ENCODE results near the gene ADAMTSL2.

Gene ADAMTSL2

DNA sequence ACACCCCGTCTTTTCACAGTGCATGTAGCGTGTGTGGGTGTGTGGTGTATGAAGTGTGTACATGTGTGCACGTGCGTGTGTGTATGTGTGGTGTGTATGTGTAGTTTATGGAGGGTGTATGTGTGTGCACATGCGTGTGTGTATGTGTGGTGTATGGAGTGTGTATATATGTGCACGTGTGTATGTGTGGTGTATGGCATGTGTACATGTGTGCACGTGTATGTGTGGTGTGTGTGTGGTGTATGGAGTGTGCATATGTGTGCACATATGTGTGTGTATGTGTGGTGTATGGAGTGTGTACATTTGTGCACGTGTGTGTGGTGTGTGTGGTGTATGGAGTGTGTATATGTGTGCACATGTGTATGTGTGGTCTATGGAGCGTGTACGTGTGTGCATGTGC is 22.9 kb upstream of the ADAMTSL2 start:
- H3K4me3 Mint-ChIP-seq, result no peak overlapping the region
- H3K36me3 Mint-ChIP-seq (ENCODE audit: low read depth), result no peaks in the 10 kb centered on the region
- H3K4me1 Mint-ChIP-seq (ENCODE audit: low read depth), result peaks cover 13% of the 10 kb centered on the region
- H3K27me3 Mint-ChIP-seq, result no peaks in the 10 kb centered on the region
- no peak overlapping the region for H3K27ac Mint-ChIP-seq
- H3K9me3 Mint-ChIP-seq, result no peaks in the 10 kb centered on the region

DNA sequence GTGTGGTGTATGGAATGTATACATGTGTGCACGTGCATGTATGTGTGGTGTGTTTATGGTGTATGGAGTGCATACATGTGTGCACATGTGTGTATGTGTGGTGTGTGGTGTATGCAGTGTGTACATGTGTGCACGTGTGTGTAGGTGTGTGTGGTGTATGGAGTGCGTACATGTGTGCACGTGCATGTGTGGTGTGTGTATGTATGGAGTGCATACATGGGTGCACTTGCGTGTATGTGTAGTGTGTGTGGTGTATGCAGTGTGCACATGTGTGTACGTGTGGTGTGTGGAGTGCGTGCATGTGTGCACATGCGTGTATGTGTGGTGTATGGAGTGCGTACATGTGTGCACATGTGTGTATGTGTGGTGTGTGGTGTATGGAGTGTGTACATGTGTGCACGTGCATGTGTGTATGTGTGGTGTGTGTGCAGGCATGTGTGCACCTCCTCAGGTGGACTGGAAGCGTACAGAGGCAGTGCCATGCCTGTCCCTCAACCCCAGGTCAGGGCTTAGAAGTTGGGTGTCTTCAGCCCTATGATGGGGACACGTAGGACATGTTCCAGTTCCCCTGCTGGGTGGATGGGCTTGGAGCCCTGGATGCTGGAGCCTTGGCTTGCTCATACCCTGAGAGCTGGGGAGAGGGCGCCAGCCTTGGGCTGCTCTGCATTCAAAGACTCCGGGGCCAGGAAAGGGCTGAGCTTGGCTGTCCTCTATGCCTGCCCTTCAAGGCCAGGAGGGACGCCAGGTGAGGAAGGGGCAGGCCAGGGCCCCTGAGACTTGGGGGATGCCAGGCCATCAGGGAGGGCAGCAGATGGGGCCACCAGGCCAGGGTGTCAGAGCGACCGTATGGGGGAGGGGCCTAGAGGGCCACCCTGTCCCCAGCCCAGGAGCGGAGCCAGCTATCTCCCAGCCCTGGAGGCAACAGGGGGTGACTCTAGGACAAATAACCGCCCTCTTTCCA is 22.0 kb upstream of the ADAMTSL2 start:
- Mint-ChIP-seq H3K4me1 (ENCODE audit: low read depth) (peaks cover 13% of the 10 kb centered on the region), H3K9me3 (no peaks in the 10 kb centered on the region), H3K4me3 (no peak overlapping the region), H3K36me3 (ENCODE audit: low read depth) (no peaks in the 10 kb centered on the region), H3K27me3 (no peaks in the 10 kb centered on the region), H3K27ac (no peak overlapping the region)

DNA sequence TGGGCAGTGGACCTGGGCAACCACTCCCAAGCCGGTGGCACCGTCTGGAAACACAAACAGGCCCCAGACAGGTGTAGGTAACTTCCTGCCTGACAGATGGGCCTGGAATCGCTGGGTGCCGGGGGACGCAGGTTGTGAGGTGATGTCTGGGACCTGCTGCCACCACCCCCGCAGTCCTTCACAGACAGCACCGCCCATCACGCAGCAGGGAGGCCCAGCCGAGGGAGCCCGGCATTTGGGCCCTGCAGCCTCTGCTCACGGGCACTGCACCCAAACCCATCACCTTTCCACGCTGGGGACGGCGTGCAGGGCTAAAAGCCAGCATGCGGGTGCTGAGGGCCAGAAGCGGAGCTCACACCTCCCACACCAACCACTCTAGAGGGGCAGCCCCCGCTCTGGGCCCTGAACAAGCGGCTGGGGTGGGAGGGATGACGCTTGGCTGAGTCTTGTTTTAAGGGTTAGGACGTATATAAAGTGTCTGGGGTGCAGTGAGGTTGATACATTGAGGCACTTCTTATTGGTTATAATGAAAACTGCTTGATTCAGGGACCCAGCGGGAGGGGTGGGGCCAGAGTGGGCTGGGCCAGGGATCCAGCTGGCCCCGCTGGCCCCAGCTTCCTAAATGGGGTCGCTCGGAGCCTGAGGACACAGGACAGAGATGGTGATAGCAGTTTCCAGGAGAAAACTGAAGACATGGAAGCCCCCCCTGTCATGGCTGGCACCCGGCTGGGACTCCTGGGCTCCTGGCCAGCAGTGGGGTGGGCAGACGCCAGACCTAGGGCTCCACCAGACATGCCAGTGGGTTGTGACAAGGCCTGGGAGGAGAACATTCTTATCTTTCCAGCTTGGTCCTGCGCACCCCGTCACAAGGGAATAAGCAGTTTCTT is 21.0 kb upstream of the ADAMTSL2 start:
- H3K27ac Mint-ChIP-seq, result no peak overlapping the region
- H3K9me3 Mint-ChIP-seq, result no peaks in the 10 kb centered on the region
- no peak overlapping the region for H3K4me3 Mint-ChIP-seq
- H3K27me3 Mint-ChIP-seq, result no peaks in the 10 kb centered on the region
- H3K4me1 Mint-ChIP-seq (ENCODE audit: low read depth), result peaks cover 13% of the 10 kb centered on the region
- H3K36me3 Mint-ChIP-seq (ENCODE audit: low read depth), result no peaks in the 10 kb centered on the region

DNA sequence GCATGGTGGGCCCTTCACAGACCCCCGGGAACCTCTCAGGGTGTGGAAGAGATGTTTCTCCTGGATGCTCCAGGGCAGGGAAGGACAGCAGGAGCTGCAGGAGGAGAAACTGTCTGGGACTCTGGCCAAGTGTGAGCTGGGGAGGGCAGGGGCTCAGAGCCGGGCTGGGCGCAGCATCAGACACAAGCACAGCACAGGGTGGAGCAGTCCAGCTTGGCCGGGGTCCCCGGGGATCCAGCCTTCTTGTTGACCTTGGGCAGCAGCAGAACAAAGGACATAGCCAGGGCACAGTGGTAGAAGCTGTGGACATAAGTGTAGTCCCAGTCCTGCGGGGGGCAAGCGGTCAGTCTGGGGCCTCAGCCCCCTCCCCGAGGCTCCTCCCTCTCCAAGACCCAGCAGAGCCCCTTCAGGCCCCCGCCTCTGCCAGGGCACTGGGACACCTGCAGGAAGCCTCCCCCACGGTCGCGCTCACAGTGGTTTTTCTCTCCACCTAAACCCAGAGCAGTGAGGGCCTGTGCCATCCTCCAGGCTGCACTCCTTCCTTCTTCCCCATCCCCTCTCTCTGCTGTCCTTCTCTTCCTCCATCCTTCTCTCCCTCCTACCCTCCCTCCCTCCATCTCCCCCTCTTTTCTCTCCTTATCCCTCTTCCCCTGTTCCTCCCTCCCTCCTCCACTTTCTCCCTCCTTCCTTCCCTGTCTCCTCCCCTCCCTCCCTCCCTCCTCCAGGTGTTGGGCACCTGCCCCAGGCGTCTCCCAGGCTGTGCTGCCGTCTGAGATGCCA is 19.9 kb upstream of the ADAMTSL2 start:
- Mint-ChIP-seq H3K9me3 (no peaks in the 10 kb centered on the region), H3K36me3 (ENCODE audit: low read depth) (no peaks in the 10 kb centered on the region), H3K4me3 (no peak overlapping the region), H3K27me3 (no peaks in the 10 kb centered on the region), H3K4me1 (ENCODE audit: low read depth) (peaks cover 4% of the 10 kb centered on the region), H3K27ac (no peak overlapping the region)

DNA sequence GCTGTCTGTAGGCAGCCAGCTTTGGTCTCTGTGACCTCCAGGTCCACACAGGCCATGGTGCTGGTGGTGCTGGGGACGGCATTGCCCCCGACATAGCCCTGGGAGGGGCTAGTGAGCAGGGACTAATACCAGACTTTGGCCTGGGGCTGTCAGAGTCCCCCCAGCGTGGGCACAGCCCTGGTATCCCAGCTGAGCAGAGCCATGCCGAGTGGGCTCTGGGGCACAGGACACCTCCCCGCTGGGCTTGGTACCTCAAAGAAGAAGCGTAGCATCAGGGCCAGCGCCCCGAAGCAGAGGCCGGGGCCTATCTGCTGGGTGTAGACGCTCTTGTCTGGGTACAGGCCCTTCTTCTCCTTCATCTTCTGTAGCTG is 19.3 kb upstream of the ADAMTSL2 start:
- no peak overlapping the region for H3K4me3 Mint-ChIP-seq
- no peaks in the 10 kb centered on the region for H3K27me3 Mint-ChIP-seq
- H3K36me3 Mint-ChIP-seq (ENCODE audit: low read depth), result no peaks in the 10 kb centered on the region
- H3K4me1 Mint-ChIP-seq (ENCODE audit: low read depth), result no peaks in the 10 kb centered on the region
- no peak overlapping the region for H3K27ac Mint-ChIP-seq
- no peaks in the 10 kb centered on the region for H3K9me3 Mint-ChIP-seq

DNA sequence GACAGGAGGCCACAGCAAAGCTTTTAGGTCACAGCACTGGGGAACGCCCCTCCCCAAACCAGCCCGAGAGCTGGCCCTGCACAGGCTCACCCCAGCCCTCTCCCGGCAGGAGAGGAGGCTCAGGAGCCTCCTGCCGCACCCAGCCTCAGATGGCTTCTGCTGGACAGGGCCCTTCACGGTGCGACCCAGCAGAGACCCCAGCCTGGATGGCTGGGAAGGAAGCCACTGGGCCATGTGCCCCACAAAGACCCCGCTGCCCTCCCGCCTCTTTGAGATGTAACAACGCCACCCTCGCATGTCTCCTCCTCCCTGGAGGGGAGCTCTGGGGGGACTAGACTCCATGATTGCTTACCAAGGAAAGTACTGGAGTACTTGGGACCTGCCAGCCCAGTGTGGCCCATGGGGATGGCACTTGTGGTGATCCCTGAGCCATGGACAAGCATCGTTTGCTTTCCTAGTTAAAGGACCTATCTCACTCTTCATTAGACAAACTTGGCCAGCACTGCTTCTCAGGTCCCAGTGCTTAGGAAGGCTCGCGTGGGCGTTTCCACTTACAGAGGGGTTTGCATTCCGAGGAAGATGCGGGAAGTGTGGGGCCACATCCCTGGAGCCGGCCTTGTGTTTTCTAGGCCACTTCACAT is 18.8 kb upstream of the ADAMTSL2 start:
- Mint-ChIP-seq H3K9me3 (no peaks in the 10 kb centered on the region), H3K4me1 (ENCODE audit: low read depth) (no peaks in the 10 kb centered on the region), H3K4me3 (no peak overlapping the region), H3K27me3 (no peaks in the 10 kb centered on the region), H3K27ac (no peak overlapping the region), H3K36me3 (ENCODE audit: low read depth) (no peaks in the 10 kb centered on the region)

DNA sequence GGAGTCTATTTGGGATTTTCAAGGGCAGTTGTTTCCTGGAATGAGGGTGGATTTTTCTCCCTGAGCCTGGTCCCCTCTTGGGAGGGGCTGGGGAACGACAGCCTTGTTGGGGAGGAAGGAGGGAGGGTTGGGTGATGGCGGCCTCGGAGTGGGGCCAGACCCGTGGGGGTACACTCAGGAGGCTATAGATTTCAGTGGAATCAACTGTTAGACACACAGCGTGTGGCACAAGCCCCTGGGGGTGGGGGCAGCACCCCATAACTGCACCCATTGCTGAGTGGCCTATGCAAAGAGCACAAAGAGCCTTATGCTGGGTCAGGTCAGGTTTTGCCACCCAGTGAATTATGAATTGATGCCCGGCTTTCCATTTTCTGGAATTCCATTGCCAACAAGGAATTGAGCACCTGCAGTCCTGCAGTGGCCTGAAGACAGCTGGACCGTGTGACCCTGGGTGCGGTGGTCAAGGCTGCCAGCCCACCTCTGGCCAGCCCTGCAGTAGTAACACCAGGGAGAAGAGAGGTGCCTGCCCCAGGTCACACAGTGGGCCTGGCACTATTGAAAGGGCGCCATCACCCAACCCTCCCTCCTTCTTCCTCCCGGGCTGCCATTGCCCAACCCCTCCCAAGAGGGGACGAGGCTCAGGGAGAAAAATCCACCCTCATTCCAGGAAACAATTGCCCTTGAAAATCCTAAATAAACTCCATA is 18.1 kb upstream of the ADAMTSL2 start:
- H3K27ac Mint-ChIP-seq, result no peak overlapping the region
- no peaks in the 10 kb centered on the region for H3K9me3 Mint-ChIP-seq
- H3K36me3 Mint-ChIP-seq (ENCODE audit: low read depth), result no peaks in the 10 kb centered on the region
- no peak overlapping the region for H3K4me3 Mint-ChIP-seq
- no peaks in the 10 kb centered on the region for H3K4me1 Mint-ChIP-seq (ENCODE audit: low read depth)
- no peaks in the 10 kb centered on the region for H3K27me3 Mint-ChIP-seq

DNA sequence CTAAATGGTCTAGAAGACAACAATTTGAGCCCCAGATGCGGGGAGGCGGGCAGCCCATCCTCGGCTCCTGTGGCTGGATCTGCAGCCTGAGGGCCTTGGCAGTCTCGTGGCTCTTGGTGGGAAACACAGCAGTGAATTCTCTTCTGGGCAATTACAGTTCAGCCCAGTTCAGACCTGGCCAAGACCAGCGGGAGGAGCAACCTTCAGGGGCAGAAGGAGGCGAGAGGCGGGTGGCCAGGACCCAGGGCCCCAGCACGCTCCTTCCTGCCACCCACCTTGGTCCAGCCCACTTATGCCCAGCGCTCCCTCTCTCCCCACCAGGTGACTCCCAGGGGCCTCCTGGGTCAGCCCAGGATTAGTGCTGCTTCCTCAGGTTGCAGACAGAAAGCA is 17.5 kb upstream of the ADAMTSL2 start:
- no peaks in the 10 kb centered on the region for H3K4me1 Mint-ChIP-seq (ENCODE audit: low read depth)

DNA sequence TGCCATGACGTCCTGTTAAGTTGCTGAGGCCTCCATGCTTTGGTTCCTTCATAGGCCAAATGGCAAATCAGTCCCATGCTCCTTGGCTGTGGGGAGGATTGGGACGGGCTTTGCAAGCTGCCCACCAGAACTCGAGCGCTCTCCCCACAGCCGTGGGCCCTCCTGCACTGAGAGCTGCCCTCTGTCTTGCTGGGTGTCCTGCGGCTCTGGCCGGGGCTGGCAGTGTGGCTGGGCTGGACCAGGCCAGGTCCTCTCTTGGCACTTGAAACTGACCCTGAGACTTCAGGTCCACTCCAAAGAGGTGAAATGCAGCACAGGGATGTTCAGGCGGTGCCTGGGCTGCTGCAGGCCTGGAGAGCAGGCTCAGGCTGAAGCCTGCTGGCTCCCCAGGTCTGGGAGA is 16.8 kb upstream of the ADAMTSL2 start:
- Mint-ChIP-seq H3K4me3 (no peak overlapping the region), H3K4me1 (ENCODE audit: low read depth) (no peaks in the 10 kb centered on the region), H3K27me3 (no peaks in the 10 kb centered on the region), H3K9me3 (no peaks in the 10 kb centered on the region), H3K27ac (no peak overlapping the region), H3K36me3 (ENCODE audit: low read depth) (no peaks in the 10 kb centered on the region)

More for the DNA sequence above, 17.5 kb upstream of the ADAMTSL2 start:
- H3K27me3 Mint-ChIP-seq, result no peaks in the 10 kb centered on the region
- H3K27ac Mint-ChIP-seq, result no peak overlapping the region
- no peaks in the 10 kb centered on the region for H3K9me3 Mint-ChIP-seq
- no peak overlapping the region for H3K4me3 Mint-ChIP-seq
- H3K36me3 Mint-ChIP-seq (ENCODE audit: low read depth), result no peaks in the 10 kb centered on the region

DNA sequence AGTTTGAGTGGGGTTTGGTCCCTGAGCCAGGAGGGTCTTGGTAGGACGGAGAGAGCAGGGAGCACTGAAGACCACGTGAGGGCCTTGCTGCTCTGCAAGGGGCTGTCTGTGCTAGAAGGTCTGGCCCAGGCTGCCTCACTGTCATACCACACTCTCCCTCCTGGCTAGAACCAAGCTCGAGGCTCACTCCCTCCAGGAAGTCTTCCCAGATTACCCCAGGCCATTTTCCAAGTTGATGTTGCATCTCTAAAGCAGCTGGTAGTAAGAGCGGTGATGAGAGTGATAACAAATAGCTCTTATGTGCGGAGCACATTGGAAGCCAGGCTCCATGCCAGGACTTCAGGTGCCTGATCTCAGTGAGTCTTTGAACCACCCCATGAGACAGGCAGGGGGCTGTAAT is 16.3 kb upstream of the ADAMTSL2 start:
- H3K9me3 Mint-ChIP-seq, result no peaks in the 10 kb centered on the region
- H3K27me3 Mint-ChIP-seq, result no peaks in the 10 kb centered on the region
- H3K4me3 Mint-ChIP-seq, result no peak overlapping the region
- H3K27ac Mint-ChIP-seq, result no peak overlapping the region
- no peaks in the 10 kb centered on the region for H3K4me1 Mint-ChIP-seq (ENCODE audit: low read depth)
- H3K36me3 Mint-ChIP-seq (ENCODE audit: low read depth), result no peaks in the 10 kb centered on the region

DNA sequence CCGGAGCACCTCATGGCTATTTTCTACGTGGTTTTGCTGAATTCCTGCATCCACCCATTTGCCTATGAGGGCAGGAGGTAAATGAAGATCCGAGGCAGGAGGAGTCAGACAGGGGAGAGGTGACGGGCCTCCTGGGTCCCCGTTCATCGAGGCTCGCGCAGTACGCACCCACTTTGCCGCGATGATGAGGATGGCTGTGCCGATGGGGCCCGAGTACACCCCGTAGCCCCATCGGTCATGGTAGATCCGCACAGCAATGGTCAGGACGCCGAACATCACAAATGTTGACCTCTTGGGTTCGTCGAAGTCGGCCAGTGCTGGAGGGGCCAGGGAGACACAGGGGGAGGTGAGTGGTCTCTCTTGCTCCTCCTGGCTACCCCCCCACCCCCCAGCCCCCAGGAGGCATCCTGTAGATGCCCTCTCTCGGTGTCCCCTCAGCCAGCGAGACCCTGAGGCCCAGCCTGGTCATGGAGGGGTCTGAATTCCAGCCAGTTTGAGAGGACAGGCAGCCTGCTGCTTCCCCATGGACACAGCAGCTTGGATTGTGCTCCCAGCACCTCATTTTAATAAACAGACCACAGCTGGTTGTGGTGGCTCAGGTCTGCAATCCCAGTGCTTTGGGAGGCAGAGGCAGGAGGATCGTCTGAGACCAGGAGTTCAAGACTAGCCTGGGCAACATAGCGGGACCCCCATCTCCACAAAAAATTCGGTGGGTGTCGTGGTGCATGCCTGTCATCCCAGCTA is 15.6 kb upstream of the ADAMTSL2 start:
- Mint-ChIP-seq H3K9me3 (no peaks in the 10 kb centered on the region), H3K4me3 (no peak overlapping the region), H3K4me1 (ENCODE audit: low read depth) (no peaks in the 10 kb centered on the region), H3K27me3 (no peaks in the 10 kb centered on the region), H3K36me3 (ENCODE audit: low read depth) (no peaks in the 10 kb centered on the region), H3K27ac (no peak overlapping the region)

DNA sequence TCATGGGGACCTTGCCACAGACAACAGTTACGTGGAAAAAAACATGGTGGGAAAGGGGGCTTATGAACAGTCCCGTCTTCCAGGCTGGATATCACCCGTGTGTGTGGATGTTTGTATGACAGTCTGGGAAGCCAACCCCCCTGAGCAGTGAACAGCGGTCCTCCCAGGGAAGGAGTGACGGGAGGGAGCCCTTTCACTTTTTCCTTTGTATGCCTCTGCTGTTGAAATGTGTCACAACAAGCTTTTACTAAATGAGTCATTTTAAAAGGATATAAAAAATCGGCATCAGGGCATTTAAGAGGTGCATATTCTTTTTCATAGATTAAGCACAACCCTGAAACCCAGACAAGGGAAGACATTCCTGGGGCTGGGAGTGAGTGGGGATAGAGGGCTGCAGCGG is 14.8 kb upstream of the ADAMTSL2 start:
- Mint-ChIP-seq H3K36me3 (ENCODE audit: low read depth) (no peaks in the 10 kb centered on the region), H3K4me1 (ENCODE audit: low read depth) (no peaks in the 10 kb centered on the region), H3K27ac (no peak overlapping the region), H3K9me3 (no peaks in the 10 kb centered on the region), H3K27me3 (no peaks in the 10 kb centered on the region), H3K4me3 (no peak overlapping the region)

DNA sequence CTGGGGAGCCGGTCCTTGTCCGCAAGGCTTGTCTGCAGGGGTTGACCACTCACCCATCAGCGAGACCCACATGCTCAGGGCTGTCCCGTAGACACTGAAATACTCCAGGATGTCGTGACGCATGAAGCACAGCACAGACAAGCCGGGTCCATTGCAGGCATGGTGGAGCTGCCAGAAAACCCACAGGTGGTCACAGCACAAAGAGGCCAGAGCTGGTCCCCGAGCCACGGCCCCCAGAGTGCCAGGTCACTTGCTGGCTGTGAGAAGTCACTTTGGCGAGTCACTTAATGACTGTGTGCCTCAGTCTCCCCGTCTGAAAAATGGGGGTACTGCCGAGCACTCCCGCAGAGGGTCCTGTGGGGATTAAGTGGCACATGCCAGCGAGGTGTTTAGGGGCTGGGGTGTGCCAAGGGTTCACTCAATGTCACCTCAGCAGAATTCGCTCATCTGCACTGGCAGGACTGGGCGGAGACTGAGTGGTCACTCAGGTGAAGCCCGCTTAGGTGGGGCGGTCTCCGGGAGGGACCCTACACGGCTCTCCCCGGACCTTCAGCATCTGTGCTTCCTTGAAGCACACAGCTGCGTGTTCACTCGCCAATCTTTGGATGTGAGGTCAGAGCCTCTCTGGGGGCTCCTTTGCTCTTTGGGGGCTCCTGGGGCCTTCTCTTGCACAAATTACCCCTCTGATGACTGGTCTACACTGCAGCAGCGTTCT is 14.2 kb upstream of the ADAMTSL2 start:
- Mint-ChIP-seq H3K36me3 (ENCODE audit: low read depth) (no peaks in the 10 kb centered on the region), H3K4me3 (no peak overlapping the region), H3K4me1 (ENCODE audit: low read depth) (no peaks in the 10 kb centered on the region), H3K27ac (no peak overlapping the region), H3K9me3 (no peaks in the 10 kb centered on the region), H3K27me3 (no peaks in the 10 kb centered on the region)

Measured in stimulated activated naive CD8-positive, alpha-beta T cell treated with anti-CD3 and anti-CD28 coated beads, Interleukin-15, Interleukin-2, amounts not matched to agents 100 ng/mL and 50 ng/mL, for 24 hours (primary cell).